ENCODE results near the gene NEBL.

NEBL gene

GRCh38 chr10:20778008-20778757 is 118.9 kb downstream of the NEBL start:
- no peak for DNase-seq (ENCODE audit: low read depth)

- no peak for DNase-seq (ENCODE audit: low read depth)
Observed at GRCh38 chr10:20776384-20777118, 120.6 kb downstream of the NEBL start.

GRCh38 chr10:20771051-20771450 is 126.1 kb downstream of the NEBL start:
- no peak for DNase-seq (ENCODE audit: low read depth)

GRCh38 chr10:20769481-20769880 is 127.6 kb downstream of the NEBL start:
- DNase-seq (ENCODE audit: low read depth): no peak

GRCh38 chr10:20768843-20769242 is 128.3 kb downstream of the NEBL start:
- no peak for DNase-seq (ENCODE audit: low read depth)

- DNase-seq (ENCODE audit: low read depth): no peak
Observed at GRCh38 chr10:20767028-20767427, 130.1 kb downstream of the NEBL start.

GRCh38 chr10:20765066-20765465 is 132.0 kb downstream of the NEBL start:
- no peak for DNase-seq (ENCODE audit: low read depth)

GRCh38 chr10:20760460-20760859 is 136.7 kb downstream of the NEBL start:
- no peak for DNase-seq (ENCODE audit: low read depth)

- no peak for DNase-seq (ENCODE audit: low read depth)
Observed at GRCh38 chr10:20748551-20748950, 148.6 kb downstream of the NEBL start.

- DNase-seq (ENCODE audit: low read depth): no peak
Observed at GRCh38 chr10:20747782-20748181, 149.3 kb downstream of the NEBL start.

- DNase-seq (ENCODE audit: low read depth): no peak
Observed at GRCh38 chr10:20746856-20747255, 150.3 kb downstream of the NEBL start.

GRCh38 chr10:20745556-20746375 is 151.3 kb downstream of the NEBL start:
- DNase-seq (ENCODE audit: low read depth): no peak

- no peak for DNase-seq (ENCODE audit: low read depth)
Observed at GRCh38 chr10:20744821-20745220, 152.3 kb downstream of the NEBL start.

- DNase-seq (ENCODE audit: low read depth): no peak
Observed at GRCh38 chr10:20743942-20744341, 153.2 kb downstream of the NEBL start.

GRCh38 chr10:20742737-20743541 is 154.2 kb downstream of the NEBL start:
- no peak for DNase-seq (ENCODE audit: low read depth)

- no peak for DNase-seq (ENCODE audit: low read depth)
Observed at GRCh38 chr10:20740120-20740519, 157.0 kb downstream of the NEBL start.

GRCh38 chr10:20737107-20737506 is 160.0 kb downstream of the NEBL start:
- no peak for DNase-seq (ENCODE audit: low read depth)
